Medulla oblongata (tissue), 1 donor: Measurements from ENCODE around the gene PRKCA.

Experiments used
- DNase-seq: peaks from one replicate; pipeline ENCODE4 v3.0.0-alpha.2; 2015; ENCODE audit errors: extremely low spot score

PRKCA gene

DNA sequence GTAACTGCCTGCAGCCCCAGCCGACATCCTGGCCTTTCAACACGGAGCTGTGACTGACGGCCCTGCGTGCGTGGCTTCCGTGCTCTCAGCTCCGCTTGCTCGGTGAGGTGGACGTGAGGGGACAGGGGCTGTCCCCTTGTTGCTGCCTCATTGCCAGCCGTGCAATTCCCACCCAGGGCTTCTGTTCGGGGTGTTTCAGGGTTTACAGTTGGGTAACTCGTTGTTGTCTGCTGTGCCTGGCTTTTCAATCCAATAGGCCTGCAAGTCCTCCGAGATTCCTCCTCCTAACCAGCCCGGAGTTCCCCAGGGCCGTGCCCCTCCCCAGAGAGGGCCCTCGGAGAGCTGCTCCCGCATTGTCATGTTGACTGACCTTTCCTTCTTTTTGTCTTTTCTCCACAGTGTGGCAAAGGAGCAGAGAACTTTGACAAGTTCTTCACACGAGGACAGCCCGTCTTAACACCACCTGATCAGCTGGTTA lies 501.1 kb downstream of the PRKCA start:
- no peak for DNase-seq

DNA sequence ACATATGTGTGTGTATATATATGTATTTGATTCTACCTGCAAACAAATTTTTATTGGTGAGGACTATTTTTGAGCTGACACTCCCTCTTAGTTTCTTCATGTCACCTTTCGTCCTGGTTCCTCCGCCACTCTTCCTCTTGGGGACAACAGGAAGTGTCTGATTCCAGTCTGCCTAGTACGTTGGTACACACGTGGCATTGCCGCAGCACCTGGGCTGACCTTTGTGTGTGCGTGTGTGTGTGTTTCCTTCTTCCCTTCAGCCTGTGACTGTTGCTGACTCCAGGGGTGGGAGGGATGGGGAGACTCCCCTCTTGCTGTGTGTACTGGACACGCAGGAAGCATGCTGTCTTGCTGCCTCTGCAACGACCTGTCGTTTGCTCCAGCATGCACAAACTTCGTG lies 503.2 kb downstream of the PRKCA start:
- no peak for DNase-seq

GRCh38 chr17:66807182-66807581 lies 504.8 kb downstream of the PRKCA start:
- no peak for DNase-seq

DNA sequence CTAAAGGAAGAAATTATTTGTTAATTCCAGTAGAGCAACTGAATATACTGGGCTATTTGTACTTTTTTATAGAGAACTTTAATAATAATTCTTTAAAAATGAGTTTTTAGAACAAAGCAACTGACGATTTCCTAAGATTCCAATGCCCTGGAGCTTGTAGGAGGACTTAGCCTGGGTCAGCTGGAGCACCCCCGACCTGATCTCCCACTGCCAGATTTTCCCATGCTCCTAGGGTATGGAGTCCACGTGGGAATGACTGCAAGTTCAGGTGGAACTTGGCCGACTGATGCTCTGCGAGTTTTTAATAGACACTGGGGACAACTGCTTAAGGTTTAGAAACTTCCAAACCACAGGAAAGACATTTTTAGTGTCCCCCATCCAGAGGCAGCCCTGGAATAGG lies 507.0 kb downstream of the PRKCA start:
- DNase-seq = no peak

- DNase-seq = no peak
Measured at GRCh38 chr17:66810951-66811682, 508.7 kb downstream of the PRKCA start.

GRCh38 chr17:66811683-66812054 lies 509.3 kb downstream of the PRKCA start:
- no peak for DNase-seq

GRCh38 chr17:66812571-66812970 lies 510.2 kb downstream of the PRKCA start:
- no peak for DNase-seq

GRCh38 chr17:66813296-66813695 lies 510.9 kb downstream of the PRKCA start:
- DNase-seq = no peak

- no peak for DNase-seq
Measured at GRCh38 chr17:66814026-66814425, 511.6 kb downstream of the PRKCA start.

DNA sequence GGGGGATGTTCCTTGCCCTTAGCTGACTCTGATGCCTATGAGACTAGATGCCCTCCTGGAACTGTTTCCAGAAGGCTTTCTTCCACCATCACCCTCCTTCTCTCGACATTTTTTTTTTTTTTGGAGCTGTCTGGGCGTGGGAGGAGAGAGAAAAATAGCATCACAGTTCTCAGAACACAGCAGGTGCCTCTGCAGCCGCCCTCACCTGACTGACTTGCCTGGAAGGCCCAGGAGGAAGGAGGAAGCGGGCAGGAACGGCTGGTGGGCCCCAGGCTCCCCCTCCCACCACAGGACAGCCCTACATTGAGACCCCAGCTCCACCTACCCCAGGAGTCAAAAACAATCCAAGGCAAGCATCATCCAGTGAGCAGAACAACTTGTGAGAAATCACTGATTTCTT lies 512.2 kb downstream of the PRKCA start:
- no peak for DNase-seq

DNA sequence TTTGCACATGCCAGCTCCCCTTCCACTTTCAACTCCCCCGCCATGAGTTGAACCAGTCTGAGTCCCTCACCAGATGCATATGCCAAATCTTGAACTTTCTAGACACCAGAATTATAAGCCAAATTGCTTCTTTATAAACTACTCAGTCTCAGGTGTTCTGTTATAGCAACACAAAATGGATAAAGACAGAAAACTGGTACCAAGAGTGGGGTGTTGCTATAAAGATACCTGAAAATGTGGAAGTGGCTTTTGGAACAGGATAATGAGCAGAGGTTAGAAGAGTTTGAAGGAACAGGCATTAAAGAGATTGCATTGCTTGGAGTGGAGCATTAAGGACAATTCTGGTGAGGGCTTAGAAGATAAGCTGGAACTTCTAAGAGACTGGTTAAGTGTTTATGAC lies 515.3 kb downstream of the PRKCA start:
- DNase-seq = no peak

GRCh38 chr17:66819466-66819865 lies 517.1 kb downstream of the PRKCA start:
- DNase-seq = no peak

- no peak for DNase-seq
Measured at GRCh38 chr17:66822009-66822408, 519.6 kb downstream of the PRKCA start.

DNA sequence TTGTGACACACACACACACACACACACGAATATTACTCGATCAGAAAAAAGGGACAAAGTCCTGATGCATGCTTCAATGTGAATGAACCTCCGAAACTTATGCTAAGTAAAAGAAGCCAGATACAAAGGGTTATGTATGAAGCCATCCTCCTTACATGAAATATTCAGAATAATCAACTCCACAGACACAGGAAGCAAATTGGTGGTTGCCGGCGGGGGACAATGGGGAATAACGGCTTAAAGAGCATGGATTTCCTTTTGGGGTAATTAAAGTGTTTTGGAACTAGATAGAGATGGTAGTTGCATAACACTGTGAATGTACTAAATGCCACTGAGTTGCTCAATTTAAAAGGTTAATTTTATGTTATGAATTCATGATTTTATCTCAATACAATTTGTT lies 524.4 kb downstream of the PRKCA start:
- no peak for DNase-seq

DNA sequence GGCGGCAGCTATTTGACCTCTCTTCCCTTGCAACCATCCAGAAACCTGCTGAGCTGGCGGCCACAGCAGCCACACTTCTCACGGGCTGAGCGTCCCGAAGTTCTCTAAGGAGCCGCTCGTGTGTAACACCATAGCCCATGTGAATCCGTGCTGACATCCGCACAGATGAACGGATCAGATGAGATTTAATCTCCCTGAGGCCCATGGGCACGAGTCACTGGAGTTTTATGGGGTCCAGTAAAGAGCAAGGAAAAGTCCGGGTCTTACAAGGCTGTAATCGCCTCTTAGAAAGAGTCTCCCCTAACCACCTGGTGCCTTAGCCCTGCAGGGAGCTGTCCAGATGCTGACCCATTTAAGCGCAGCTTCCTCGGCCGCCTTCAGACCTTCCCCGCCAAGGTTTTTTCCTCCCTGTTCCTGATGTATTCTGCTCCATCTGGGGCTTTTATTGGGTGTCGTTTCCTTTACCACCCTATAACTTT lies 527.0 kb downstream of the PRKCA start:
- peak; percentile 15 for DNase-seq

- DNase-seq = no peak
Measured at GRCh38 chr17:66829883-66830282, 527.5 kb downstream of the PRKCA start.

- DNase-seq = no peak
Measured at GRCh38 chr17:66830451-66830850, 528.0 kb downstream of the PRKCA start.

GRCh38 chr17:66831383-66832210 lies 529.2 kb downstream of the PRKCA start:
- no peak for DNase-seq

- DNase-seq = no peak
Measured at GRCh38 chr17:66833201-66833600, 530.8 kb downstream of the PRKCA start.

DNA sequence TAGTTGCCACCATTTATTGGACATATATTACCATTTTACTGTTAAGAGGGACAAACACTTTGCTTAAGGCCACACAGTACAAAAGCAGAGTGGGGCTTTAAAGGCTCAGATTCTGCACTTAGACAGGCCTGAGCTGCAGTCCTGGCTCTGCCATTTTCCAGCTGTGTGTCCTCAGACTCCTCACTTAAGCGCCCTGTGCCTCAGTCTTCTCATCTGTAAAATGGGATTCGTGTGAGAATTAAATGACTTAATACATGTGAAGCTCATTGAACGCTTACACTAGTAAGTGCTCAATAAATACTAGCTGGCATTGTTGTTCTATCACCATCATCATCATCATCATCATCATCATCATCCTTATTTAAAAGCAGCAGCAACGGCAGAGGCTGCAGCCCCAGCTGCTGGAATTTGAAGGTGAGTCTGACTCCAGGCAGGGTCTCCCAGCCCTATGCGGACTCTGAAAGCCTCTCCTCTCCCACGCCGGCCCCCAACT lies 532.1 kb downstream of the PRKCA start:
- no peak for DNase-seq

GRCh38 chr17:66834919-66835454 lies 532.6 kb downstream of the PRKCA start, which contains the start of gene CACNG5:
Gene CACNG5 (plus strand): TSS chr17:66835117. CDS start chr17:66877333, 42,216 bp downstream.
- no peak for DNase-seq

GRCh38 chr17:66835476-66835875 lies 533.1 kb downstream of the PRKCA start:
- DNase-seq = no peak
